OCI-M2 (cell line): ENCODE measurements around the gene TEX28.
"Not testable (repeated sequence)": the region's sequence is repeated elsewhere in the genome, so short reads cannot be mapped to it uniquely, and the experiment has no call there.

ENCODE experiments used
- DNase-seq: peaks from one replicate; lab custom pipeline; 2025; ENCODE audit not compliant: unreplicated experiment; lab: John Stamatoyannopoulos, UW

TEX28 gene

DNA sequence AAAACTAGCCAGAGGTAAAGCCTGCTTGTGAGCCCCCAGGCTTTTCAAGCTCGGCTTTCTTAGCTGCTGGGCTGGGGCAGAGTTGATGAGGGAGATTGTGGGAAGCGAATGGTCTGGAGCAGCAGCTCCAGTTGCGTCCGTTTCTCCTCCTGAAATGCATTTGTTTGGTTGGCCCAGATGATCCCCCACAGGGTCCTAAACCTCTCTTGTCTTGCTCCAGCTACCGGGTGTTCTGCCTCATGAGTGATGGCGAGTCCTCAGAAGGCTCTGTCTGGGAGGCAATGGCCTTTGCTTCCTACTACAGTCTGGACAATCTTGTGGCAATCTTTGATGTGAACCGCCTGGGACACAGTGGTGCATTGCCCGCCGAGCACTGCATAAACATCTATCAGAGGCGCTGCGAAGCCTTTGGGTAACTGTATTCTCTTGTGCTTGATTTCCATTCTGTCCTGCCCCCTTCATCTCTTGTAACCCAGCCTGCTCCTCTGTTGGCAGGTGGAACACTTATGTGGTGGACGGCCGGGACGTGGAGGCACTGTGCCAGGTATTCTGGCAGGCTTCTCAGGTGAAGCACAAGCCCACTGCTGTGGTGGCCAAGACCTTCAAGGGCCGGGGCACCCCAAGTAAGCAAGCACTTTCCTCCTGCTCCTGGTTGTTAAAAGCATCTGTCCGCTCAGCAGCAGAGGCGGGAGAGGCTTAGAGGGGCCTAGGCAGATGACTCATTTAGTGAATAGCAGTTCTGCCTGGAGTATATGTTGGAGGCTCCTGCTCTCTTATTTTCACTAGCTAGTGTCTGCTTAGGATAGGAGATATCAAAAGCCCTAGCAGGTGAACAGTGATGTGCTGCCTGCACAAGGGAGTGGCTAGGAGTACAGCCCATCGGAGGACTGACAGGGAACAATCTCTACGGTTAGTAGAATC lies 16.0 kb upstream of the TEX28 start:
- no peak for DNase-seq

- DNase-seq, result no peak
These were observed 14.3 kb upstream of the TEX28 start for GRCh38 chrX:154309041-154309775.

DNA sequence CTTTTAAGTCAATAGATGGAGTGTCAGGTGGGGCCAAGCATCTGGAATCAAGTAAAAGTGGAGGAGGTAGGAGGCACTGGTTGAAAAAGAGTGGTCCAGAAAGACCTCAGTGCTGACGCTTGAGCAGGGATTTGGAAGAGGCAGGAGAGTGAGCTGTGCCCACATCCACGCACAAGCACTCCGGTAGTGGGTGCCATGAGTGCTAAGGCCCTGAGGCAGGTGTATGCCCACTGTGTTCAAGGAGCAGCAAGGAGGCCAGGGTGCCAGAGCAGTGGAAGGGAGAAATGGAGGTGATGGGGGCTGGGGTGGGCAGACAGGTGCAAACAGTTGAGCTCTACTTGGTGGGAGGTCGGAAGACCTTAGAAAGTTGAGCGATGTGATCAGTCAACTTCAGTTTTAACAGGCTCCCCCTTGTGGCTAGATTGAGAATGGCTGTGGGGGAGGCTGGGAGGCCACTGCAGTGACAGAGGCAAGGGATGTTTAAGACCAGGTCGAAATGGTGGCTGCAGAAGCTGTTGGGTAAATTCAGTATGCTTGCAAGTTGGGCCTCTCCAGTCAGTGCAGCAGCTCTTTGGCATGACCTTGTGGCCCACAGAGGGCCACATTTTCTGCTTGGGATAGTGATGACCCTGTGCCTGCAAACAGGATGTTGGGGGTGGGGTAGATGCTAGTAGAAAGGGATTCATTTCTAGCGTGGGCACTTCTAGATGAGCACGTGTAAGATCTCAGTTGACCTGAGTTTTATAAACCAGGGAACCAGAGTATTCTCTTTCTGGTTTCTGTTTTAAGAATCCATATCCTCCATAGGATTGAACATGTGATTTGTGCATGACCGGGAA lies 13.4 kb upstream of the TEX28 start:
- no peak for DNase-seq

DNA sequence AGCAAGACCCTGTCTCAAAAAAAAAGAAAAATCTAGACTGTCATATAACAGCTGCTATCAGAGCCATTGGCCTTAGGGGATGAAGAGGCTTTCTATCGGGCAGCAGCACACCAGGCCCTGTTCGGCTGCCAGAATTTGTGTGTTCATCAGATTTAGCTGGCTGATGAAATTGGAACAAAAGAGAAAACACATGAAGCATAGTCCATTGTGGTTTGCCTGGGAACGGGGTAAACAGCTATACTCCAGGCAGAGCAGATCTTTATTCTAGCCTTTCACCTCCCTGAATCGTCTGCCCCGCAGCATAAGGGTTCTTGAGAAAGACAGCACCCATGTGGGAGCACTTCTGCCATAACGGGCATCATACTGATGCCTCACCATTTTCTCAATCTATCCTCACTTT lies 12.3 kb upstream of the TEX28 start:
- DNase-seq, result no peak

DNA sequence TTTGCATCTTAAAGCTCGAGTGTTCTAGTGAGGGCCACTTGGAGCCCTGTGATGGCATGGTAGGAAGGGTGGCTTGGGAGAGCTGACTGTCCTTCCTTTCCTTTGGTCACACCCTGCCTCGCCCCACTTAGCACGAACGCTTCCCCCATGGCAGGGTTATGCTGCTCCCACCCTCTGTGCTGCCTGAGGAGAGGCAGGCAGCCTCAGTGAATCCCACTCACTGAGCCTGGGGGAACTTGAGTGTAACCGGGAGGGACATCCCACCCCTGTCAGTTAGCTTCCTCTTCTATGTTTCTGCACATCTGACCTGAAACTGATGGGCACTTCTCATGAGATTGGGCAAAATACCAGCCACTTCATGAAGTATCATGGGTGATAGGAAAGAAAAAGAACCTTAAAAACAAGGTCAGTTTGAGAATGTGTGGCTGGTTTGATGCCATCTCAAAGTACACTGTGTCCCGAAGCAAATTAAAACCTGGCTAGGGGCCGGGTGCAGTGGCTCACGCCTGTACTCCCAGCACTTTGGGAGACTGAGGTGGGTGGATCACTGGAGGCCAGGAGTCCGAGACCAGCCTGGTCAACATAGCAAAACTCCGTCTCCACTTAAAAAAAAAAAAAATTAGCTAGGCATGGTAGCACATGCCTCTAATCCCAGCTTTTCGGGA lies 10.7 kb upstream of the TEX28 start:
- no peak for DNase-seq

DNA sequence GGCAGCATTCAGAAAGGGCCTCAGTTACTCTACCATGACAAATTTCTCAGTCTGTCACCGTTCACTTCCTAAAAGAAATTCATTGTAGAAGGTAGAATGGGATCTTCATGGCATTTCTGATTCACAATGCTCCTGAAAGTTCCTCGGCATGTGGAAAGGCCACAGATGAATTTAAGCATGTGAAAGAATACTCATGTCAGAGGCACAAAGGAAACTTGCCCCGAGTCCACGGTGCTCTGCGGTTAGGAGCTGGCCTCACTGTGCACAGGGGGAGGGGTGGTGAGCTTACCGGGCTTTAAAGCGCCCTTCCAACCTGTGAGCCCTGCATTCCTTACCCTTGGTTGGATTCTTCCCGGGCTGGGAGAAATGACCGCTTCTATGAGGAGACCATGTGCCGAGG lies 9.9 kb upstream of the TEX28 start:
- no peak for DNase-seq

DNA sequence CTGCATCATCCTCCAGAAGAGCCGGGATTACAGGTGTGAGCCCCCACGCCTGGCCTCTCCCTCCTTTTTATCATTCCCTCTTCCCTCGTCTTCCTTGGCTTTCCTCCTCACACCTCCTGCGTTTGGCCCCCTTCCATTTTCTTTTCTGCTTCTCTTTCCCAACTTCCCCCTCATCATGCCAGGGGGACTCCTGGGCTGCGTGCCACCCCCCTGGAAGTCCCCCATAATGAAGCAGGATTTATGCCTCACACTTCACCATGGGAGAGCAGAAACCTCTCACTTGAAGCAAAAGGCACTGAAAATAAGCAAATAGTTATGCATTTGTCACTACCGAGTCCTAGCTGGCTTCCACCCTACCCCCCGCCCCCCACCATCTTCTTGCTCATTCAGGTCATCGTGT lies 8.6 kb upstream of the TEX28 start:
- DNase-seq, result no peak

DNA sequence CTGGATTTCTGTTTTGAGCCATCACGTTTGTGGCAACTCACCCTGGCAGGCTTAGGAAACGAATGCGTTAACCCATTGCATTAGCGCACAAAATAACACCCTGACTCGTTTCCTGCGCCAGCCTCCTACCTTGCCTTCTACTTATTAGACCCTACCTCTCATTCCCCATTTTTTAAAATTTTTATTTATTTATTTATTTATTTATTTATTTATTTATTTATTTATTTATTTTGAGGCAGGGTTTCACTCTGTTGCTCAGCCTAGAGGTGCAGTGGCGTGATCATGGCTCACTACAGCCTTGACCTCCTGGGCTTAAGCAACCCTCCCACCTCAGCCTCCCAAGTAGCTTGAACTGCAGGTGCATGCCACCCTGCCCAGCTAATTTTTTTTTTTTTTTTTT lies 8.1 kb upstream of the TEX28 start:
- not testable (repeated sequence) for DNase-seq

- no peak for DNase-seq
These were observed 5.9 kb upstream of the TEX28 start for GRCh38 chrX:154300816-154301215.

GRCh38 chrX:154298312-154298711 lies 3.4 kb upstream of the TEX28 start:
- DNase-seq, result no peak

DNA sequence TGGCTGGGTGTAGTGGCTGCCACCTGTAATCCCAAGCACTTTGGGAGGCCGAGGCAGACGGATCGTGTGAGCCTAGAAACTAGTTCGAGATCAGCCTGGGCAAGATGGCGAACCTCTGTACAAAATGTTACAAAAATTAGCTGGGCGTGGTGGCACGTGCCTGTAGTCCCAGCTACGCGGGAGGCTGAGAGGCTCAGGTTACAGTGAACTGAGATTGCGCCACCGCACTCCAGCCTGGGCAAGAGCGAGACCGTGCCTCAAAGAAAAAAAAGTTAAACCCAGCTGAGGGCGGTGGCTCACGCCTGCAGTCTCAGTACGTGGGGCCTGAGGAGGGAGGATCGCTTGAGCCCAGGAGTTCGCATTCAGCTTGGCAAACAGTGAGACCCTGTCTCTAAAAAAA lies 1.8 kb upstream of the TEX28 start:
- no peak for DNase-seq

GRCh38 chrX:154295664-154296310 lies 863 bp upstream of the TEX28 start, which contains the start of gene TKTL1:
Gene TKTL1 (plus strand): TSS chrX:154295795. CDS start chrX:154295860, 65 bp downstream.
- no peak for DNase-seq

- not testable (repeated sequence) for DNase-seq
These were observed 8.5 kb downstream of the TEX28 start for GRCh38 chrX:154286406-154286805.

DNA sequence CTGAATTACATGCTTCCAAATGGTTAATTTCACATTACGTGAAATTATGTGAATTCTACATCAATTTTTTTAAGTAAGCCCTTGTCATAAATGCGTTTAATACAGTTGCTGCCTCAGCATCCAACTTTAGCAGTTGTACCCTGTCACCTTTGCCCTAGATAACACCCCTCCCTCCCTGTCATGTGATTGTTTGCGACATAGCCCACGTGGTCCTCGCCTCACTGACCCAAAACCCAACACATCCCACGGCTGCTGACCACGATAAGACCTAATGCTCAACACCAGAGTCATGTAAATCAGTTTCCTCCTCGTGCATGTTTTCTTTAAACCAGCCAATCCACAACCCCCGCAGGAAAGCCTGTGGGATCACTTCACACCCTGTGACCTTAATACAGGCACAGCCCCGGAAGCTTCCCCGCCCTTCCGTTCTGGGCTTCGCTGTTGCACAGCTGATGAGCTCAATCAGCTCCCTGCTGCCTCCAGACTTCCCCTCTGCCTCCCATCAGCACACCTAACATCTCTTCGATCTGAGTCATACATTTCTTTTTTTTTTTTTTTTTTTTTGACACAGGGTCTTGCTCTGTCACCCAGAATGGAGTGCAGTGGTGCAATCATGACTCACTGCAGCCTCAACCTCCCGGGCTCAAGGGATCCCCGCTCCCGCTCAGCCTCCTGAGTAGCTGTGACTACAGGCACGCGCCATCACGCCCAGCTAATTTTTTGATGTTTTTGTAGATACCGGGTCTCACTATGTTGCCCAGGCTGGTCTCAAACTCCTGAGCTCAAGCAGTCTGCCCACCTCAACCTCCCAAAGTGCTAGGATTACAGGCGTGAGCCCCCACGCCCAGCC lies 10.2 kb downstream of the TEX28 start:
- DNase-seq, result not testable (repeated sequence)

- not testable (repeated sequence) for DNase-seq
These were observed 25.7 kb downstream of the TEX28 start for GRCh38 chrX:154269245-154269644.

DNA sequence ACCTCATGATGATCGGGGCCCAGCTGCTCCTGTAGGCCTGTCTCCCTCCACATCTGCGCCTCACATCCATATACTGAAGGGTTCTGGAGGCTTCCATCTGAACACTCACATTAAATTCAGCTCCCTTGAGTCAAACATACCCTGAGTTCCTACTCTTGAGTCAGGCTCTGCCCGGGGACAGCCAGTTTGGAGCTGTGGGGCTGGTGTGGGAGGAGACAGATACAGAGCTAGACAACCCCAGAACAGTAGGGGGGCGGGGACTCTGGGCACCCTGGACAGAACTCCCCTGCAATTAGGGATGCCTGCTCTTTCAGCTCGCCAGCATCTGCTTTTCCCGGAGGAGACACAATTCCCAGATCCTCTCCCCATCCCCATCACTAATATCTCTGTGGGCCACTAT lies 31.9 kb downstream of the TEX28 start:
- DNase-seq, result not testable (repeated sequence)

DNA sequence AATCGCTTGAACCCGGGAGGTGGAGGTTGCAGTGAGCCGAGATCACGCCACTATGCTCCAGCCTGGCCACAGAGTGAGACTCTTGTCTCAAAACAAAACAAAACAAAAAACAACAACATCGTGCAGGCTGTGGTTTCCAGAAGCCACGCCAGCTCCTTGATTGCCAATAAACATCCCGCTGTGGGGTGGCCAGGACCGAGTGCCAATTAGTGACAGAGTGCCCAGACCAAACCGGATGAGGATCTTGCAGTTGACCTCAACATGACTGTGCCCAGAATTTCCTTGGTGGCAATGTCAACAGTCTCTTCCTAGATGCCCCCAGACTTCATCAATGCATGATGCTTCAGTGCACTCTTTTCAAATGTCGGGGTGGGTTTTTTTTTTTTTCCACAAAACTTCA lies 36.2 kb downstream of the TEX28 start:
- DNase-seq, result not testable (repeated sequence)

- DNase-seq, result not testable (repeated sequence)
These were observed 37.6 kb downstream of the TEX28 start, which contains the start of gene OPN1MW3 for GRCh38 chrX:154257282-154257681. Gene OPN1MW3 (plus strand): TSS chrX:154257582. CDS start chrX:154257620, 38 bp downstream.

GRCh38 chrX:154248076-154248475 lies 46.8 kb downstream of the TEX28 start:
- DNase-seq, result not testable (repeated sequence)
